Stimulated activated naive CD8-positive, alpha-beta T cell treated with anti-CD3 and anti-CD28 coated beads, Interleukin-15, Interleukin-2, amounts not matched to agents 100 ng/mL and 50 ng/mL, for 24 hours (primary cell): ENCODE measurements around the gene FLNA.
"Not testable (repeated sequence)": the region's sequence is repeated elsewhere in the genome, so short reads cannot be mapped to it uniquely, and the experiment has no call there.

Source experiments
- H3K27ac Mint-ChIP-seq: one replicate; pipeline ENCODE4 v1.8.0; 2021; ENCODE audit warnings: mild to moderate bottlenecking, mixed read lengths
- H3K27me3 Mint-ChIP-seq: one replicate; pipeline ENCODE4 v1.8.0; 2021; ENCODE audit warnings: mixed read lengths
- H3K36me3 Mint-ChIP-seq: one replicate; pipeline ENCODE4 v1.8.0; 2021; ENCODE audit warnings: low read depth, mixed read lengths
- H3K4me1 Mint-ChIP-seq: one replicate; pipeline ENCODE4 v1.8.0; 2021; ENCODE audit warnings: low read depth, mixed read lengths
- H3K4me3 Mint-ChIP-seq: one replicate; pipeline ENCODE4 v1.8.0; 2021; ENCODE audit warnings: mild to moderate bottlenecking, mixed read lengths
- H3K9me3 Mint-ChIP-seq: one replicate; pipeline ENCODE4 v1.8.0; 2021; ENCODE audit warnings: mixed read lengths

FLNA gene

DNA sequence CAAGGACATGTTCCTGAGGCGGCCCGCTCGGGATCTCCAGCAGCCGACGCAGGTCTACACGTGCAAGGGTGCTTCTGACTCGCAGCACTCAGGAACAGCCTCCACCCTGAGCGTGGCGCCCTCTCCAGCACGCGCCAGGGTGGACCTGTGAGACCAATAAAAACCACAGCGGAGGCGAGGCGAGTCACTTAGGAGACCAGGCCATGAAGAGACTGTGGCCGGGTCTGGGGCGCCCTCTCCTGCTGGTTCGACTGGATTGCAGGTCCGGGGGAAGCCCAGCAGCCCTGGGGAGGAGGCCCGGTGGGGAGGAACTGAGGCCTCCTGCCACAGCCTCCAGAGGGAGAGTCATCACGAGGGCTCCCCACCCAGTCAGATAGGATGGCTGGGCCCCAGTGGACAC is 13.7 kb upstream of the FLNA start:
- H3K4me1 Mint-ChIP-seq, H3K27me3 Mint-ChIP-seq, H3K9me3 Mint-ChIP-seq, H3K36me3 Mint-ChIP-seq, H3K4me3 Mint-ChIP-seq, H3K27ac Mint-ChIP-seq: not testable (repeated sequence)

DNA sequence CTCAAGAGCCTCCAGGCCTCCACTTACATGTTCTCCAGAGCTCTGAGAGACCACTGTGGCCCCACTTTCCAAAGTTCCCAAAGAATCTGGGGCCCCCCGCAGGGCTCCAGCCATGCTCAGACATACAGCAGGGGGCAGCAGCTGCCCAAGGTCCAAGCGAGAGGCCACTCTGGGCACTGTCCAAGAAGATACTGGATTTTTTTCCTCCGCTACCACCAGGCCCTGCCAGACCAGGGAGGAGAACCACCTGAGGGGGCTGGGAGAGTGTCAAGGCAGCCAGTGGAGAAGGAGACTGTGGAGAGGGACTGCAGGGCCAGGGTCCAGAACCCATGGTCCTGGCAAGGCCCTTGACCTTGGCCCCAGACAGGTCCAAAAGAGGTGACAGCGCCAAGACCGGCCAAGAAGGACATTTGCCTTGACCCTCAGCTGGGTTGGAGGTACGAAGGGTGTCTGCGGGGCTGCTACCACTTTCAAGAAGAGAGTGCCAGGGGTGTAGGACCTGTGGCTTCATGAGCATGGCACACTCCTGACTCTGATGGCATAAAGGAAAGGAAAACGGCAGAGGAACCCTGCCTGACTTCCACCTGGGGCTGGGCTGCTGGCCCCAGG is 10.0 kb upstream of the FLNA start:
- peaks cover 14% of the 10 kb centered on the region for H3K36me3 Mint-ChIP-seq
- no peak overlapping the region for H3K27ac Mint-ChIP-seq
- no peaks in the 10 kb centered on the region for H3K9me3 Mint-ChIP-seq
- peaks cover 18% of the 10 kb centered on the region for H3K4me1 Mint-ChIP-seq
- no peak overlapping the region for H3K4me3 Mint-ChIP-seq
- H3K27me3 Mint-ChIP-seq: no peaks in the 10 kb centered on the region

DNA sequence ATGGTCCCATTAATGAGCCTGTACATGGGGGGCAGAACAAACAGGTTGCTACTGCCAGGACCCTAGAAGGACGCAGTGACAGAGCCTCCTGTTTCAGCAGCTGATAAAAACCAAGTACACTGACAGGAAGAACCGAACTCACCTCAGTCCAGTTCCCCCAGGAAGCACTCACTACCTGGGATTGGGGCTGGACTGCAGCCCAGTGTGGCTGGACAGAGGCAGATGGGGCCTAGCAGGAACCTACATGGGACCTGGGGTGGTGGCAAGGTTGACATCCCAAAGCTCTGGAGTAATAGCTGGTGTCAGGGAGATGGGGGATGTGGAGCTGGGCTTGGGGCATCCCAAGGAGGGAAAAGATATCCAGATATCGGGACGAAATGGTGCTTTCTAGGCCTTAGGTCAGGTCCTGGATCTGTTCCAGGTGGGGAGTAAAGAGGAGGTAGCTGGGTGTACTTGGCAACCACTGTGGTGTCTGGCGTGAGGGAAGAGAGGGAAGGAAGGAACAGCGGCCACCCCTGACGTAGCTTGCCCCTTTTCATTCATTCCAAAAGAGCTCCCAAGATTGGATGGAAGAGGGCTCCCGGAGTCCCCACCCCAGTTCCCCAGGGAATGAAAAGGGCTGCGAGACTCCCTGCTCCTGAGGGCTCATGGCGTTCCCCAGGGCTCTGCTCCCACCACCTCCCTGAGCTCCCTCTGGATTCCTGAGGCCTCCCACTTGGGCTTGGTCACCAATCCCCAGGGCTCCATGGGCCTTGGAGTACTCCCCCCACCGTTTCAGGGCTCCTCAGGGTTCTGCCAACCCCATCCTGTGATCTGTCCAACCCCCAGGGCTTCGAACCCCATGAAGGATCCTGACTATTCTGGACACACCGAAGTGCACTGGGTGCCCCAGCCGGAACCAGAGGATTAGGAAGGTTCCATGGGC is 9.2 kb upstream of the FLNA start:
- H3K4me1 Mint-ChIP-seq: peaks cover 18% of the 10 kb centered on the region
- peaks cover 14% of the 10 kb centered on the region for H3K36me3 Mint-ChIP-seq
- no peaks in the 10 kb centered on the region for H3K27me3 Mint-ChIP-seq
- H3K9me3 Mint-ChIP-seq: no peaks in the 10 kb centered on the region
- H3K4me3 Mint-ChIP-seq: no peak overlapping the region
- H3K27ac Mint-ChIP-seq: no peak overlapping the region

DNA sequence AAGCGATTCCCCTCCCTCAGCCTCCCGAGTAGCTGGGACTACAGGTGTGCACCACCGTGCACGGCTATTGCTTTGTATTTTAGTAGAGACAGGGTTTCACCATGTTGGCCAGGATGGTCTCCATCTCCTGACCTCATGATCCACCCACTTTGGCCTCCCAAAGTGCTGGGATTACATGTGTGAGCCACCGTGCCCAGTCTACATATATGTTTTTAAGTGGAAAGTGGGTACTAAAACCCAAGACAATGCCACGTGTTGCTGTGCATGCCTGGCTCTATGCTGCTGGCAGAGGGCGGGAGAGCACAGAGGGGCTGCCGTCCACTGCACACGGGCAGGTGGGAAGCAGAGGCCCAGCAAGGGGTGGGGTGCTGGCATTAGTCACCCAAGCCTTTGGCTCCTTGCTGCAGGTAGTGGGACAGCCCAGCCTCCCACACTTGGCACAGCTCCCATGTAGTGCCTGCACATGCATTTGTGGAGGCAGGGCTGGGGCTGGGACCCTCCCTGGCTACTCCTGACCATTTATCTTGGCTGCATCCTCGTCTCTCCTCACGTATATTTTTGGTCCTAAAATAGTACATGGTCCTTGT is 8.1 kb upstream of the FLNA start:
- peaks cover 14% of the 10 kb centered on the region for H3K36me3 Mint-ChIP-seq
- H3K4me3 Mint-ChIP-seq: no peak overlapping the region
- H3K4me1 Mint-ChIP-seq: peaks cover 18% of the 10 kb centered on the region

DNA sequence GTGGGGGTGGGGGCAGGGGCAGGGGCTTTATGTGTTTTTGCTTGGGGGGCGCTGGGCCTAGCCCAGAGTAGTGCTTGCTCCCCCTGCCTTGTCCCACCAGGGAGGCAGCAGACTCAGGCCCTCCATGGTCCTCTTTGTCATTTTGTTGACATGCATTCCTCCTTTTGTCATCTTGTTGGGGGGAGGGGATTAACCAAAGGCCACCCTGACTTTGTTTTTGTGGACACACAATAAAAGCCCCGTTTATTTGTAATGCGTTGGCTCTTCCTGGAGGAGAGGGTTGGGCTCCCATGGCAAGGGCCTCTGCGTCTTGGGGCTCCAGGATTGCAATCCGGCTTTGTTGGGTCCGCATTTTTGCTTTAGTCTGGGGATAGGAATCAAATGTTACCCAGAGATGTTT is 6.8 kb upstream of the FLNA start:
- no peaks in the 10 kb centered on the region for H3K27me3 Mint-ChIP-seq
- H3K4me1 Mint-ChIP-seq: peaks cover 23% of the 10 kb centered on the region
- no peak overlapping the region for H3K27ac Mint-ChIP-seq
- H3K9me3 Mint-ChIP-seq: no peaks in the 10 kb centered on the region
- H3K4me3 Mint-ChIP-seq: no peak overlapping the region
- peaks cover 14% of the 10 kb centered on the region for H3K36me3 Mint-ChIP-seq

More for the DNA sequence above, 8.1 kb upstream of the FLNA start:
- H3K9me3 Mint-ChIP-seq: no peaks in the 10 kb centered on the region
- H3K27me3 Mint-ChIP-seq: no peaks in the 10 kb centered on the region
- H3K27ac Mint-ChIP-seq: no peak overlapping the region

DNA sequence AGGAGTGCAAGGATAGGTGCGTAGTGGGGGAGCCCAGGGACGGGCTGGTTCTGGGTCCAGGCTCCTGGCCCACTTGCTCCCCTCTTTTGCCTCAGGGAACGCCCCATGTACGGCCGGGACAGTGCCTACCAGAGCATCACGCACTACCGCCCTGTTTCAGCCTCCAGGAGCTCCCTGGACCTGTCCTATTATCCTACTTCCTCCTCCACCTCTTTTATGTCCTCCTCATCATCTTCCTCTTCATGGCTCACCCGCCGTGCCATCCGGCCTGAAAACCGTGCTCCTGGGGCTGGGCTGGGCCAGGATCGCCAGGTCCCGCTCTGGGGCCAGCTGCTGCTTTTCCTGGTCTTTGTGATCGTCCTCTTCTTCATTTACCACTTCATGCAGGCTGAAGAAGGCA is 6.4 kb upstream of the FLNA start:
- Mint-ChIP-seq H3K9me3 (no peaks in the 10 kb centered on the region), H3K4me3 (peak overlapping the region; percentile 92), H3K27me3 (no peaks in the 10 kb centered on the region), H3K27ac (peak overlapping the region; percentile 90), H3K4me1 (peaks cover 23% of the 10 kb centered on the region), H3K36me3 (peaks cover 14% of the 10 kb centered on the region)

DNA sequence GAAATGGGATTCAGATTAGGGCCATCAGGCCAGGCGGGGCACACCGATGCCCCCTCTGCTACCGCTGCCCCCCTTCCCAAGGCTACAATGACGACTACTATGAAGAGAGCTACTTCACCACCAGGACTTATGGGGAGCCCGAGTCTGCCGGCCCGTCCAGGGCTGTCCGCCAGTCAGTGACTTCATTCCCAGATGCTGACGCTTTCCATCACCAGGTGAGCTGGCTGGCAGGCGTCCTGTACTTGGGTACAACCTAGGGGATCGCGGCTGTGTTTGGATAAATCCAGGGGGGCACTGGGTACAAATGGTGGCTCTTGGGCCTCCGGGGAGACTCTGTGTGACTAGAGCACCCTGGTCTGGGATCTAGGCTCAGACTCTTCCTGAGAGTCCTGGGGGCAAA is 5.7 kb upstream of the FLNA start:
- Mint-ChIP-seq H3K9me3 (no peaks in the 10 kb centered on the region), H3K27me3 (no peaks in the 10 kb centered on the region), H3K4me1 (peaks cover 23% of the 10 kb centered on the region), H3K27ac (peak overlapping the region; percentile 90), H3K36me3 (peaks cover 14% of the 10 kb centered on the region), H3K4me3 (peak overlapping the region; percentile 92)

DNA sequence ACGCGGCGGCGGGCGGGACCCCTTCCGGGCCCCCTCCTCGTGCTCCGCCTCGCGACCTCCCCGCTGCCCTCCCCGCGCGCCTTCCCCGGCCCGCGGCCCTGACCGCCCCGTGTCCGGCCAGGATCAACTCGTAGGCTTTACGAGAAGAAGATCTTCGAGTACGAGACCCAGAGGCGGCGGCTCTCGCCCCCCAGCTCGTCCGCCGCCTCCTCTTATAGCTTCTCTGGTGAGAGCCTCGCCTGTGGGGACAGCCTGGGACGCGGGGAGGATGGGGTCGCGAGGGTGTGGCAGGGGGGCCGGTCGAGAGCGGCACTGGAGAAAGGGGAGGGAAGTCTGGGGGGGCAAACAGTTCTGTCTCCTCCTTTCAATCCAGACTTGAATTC is 5.1 kb upstream of the FLNA start:
- peak overlapping the region; percentile 92 for H3K4me3 Mint-ChIP-seq
- H3K9me3 Mint-ChIP-seq: no peaks in the 10 kb centered on the region
- H3K27me3 Mint-ChIP-seq: no peaks in the 10 kb centered on the region
- peaks cover 21% of the 10 kb centered on the region for H3K4me1 Mint-ChIP-seq
- H3K27ac Mint-ChIP-seq: peak overlapping the region; percentile 90
- peaks cover 14% of the 10 kb centered on the region for H3K36me3 Mint-ChIP-seq

DNA sequence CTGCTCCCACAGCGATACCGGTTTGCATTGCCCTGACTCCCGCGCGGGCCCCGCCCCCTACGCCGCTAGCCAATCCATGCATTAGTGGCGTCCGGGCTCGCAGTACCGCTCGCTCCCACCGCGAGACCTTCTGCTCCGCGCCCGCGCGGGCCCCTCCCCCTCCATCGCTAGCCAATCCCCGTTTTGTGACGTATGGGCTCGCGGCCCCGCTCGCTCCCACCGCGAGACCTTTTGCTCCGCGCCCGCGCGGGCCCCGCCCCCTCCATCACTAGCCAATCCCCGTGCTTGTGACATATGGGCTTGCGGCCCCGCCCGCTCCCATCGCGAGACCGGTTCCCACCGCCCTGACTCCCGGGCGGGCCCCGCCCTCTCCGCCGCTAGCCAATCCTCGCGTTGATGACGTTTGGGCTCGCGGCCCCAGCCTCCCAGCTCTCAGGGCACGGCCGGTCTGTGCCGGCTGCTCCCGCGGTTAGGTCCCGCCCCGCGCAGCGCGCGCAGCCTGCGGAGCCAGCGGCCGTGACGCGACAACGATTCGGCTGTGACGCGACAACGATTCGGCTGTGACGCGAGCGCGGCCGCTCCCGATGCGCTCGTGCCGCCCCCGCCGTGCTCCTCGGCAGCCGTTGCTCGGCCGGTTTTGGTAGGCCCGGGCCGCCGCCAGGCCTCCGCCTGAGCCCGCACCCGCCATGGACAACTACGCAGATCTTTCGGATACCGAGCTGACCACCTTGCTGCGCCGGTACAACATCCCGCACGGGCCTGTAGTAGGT is 4.5 kb upstream of the FLNA start, which contains the start of gene EMD:
Gene EMD, plus strand, starts transcription at position 497 of the 770 bp plus-strand sequence. Its CDS starts 190 bp downstream, at position 687.
- Mint-ChIP-seq H3K27me3 (no peaks in the 10 kb centered on the region), H3K36me3 (peaks cover 14% of the 10 kb centered on the region), H3K9me3 (no peaks in the 10 kb centered on the region), H3K27ac (peak within 1 kb of the TSS; percentile 90), H3K4me1 (peaks cover 16% of the 10 kb centered on the region), H3K4me3 (peak within 1 kb of the TSS; percentile 92)

DNA sequence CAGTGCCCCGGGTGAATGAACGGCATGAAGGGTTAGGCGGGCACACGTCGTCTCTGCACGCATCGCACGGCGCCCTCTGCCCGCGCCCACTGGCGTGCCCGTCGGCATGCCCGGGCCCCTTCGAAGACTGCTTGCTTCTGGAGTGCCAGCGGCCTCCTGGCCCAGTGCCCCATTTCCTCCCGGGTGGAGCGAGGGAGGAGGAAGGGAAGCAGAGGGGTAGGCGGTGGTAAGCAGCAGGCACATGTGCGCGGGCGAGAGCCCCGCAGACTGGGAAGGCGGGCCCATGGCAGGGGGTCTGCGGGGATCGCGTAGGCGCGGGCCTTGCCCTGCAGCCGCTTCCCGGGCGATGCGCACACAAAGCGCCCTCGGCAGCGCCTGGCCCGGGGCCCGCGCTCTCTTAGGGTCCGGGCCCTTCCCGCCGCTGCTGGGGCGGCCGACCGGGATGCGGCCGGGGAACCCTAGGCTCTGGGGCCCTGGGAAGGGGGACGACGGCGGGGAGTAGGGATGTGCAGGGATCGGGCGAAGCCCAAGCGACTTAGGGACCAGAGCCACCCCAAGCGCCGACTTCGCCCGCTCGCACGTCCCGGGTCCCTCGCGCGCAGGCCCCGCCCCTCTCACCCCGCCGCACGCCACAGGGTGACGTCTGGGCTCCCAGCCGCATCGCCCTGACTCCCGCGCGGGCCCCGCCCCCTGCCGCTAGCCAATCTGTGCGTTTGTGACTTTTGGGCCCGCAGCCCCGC is 3.8 kb upstream of the FLNA start:
- Mint-ChIP-seq H3K4me1 (peaks cover 16% of the 10 kb centered on the region), H3K27ac (peak overlapping the region; percentile 81), H3K27me3 (no peaks in the 10 kb centered on the region), H3K4me3 (peak overlapping the region; percentile 77), H3K36me3 (peaks cover 14% of the 10 kb centered on the region), H3K9me3 (no peaks in the 10 kb centered on the region)

DNA sequence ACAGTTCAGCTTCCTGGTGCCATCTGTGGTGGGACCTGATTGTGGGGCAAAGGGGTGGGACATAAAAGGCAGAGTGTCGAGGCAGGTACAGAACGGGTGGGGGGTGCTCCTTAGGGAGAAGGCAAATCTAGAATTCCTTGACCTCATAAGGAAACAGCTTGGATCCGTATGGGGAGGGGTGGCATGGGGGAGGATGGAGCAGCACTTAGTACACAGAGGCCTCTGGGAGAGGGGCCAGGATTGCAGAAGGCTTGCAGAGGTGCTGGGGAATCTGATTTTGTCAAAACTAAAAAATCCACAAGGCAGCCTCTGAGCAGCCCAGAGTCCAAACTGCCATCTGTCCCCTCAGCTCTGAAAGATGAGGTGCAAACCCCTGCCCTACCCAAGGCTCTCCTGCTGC is 2.3 kb upstream of the FLNA start:
- Mint-ChIP-seq H3K27ac (no peak overlapping the region), H3K4me3 (no peak overlapping the region)

DNA sequence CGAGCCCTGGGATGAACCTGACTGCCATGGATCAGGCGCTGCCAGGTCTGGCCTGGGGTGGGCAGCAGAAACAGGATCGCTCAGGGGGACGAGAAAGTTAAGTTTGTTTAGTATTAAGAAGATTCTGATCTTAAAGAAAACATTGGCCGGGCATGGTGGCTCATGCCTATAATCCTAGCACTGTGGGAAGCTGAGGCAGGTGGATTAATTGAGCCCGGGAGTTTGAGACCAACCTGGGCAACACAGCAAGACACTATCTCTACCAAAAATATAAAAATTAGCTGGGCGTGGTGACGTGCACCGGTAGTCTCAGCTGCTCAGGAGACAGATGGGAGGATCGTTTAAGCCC is 696 bp upstream of the FLNA start:
- Mint-ChIP-seq H3K27ac (no peak overlapping the region), H3K27me3 (no peaks in the 10 kb centered on the region), H3K4me3 (peak overlapping the region; percentile 41), H3K4me1 (peaks cover 12% of the 10 kb centered on the region), H3K36me3 (peaks cover 5% of the 10 kb centered on the region), H3K9me3 (no peaks in the 10 kb centered on the region)

More for the DNA sequence above, 2.3 kb upstream of the FLNA start:
- Mint-ChIP-seq H3K4me1 (peaks cover 24% of the 10 kb centered on the region), H3K27me3 (no peaks in the 10 kb centered on the region), H3K9me3 (no peaks in the 10 kb centered on the region), H3K36me3 (peaks cover 14% of the 10 kb centered on the region)

DNA sequence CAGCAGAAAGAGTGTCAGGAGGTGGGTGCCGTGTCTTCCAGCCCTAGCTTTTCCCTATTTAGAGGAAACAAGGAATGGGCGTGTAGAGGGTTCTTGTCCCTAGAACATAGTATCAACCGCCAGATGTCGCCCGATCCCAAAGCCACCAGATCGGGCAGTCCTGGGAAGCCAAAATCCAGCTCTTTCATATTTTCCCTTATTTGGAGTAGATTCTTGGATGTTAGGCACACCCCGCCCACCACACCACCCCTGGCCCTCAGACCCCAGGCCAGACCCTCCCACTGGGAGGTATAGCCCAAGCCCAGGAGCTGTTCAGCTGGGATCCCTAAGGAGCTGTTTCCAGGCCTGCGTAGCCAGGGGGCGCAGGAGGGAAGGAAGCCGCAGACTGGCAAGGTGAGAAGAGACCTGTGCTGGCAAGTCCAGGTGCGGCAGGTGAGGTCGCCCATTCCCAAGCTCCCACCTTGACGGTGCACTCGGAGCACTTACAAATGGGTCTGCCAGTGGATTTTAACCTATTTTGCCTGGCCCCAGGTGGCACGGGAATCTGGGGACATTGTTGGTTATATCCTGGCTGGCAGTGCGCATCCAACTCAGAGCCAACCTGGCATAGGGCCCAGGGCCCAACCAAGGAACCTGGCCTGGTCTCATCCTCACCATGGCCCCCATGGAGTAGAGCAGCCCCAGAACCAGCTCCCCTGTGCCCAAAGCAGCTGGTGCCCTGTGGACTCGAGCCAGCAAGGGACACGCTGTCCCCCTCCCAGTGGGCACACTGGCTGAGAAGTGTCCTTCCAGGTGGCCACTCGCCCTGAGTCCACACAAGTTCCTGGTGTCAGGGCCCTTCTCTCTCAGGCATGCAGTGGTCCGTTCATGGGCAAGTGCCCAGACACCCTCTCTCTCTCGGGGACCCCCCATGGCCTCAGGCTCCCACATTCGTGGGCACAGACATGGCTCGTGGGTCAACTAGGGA is 811 bp downstream of the FLNA start:
- Mint-ChIP-seq H3K36me3 (peaks cover 5% of the 10 kb centered on the region), H3K27me3 (no peaks in the 10 kb centered on the region), H3K9me3 (no peaks in the 10 kb centered on the region), H3K4me3 (peak overlapping the region; percentile 80), H3K27ac (no peak overlapping the region), H3K4me1 (peaks cover 12% of the 10 kb centered on the region)
